NT2/D1 (cell line): ENCODE measurements around the gene RAF1.

Experiments
- SUZ12 ChIP-seq: IDR thresholded peaks from 2 replicates; pipeline ENCODE4 v1.6.1; 2011; ENCODE audit not compliant: insufficient read length, insufficient read depth; ENCODE audit errors: extremely low read depth
- YY1 ChIP-seq: IDR thresholded peaks from 2 replicates; pipeline ENCODE4 v1.6.1; 2011; ENCODE audit not compliant: insufficient read length, insufficient read depth
- ZNF274 ChIP-seq: IDR thresholded peaks from 2 replicates; pipeline ENCODE4 v1.6.1; 2011; ENCODE audit warnings: mild to moderate bottlenecking, low read depth, low read length

- TF ChIP-seq SUZ12 (no peak), ZNF274 (no peak), YY1 (no peak)
Measured at GRCh38 chr3:12659316-12660015, 4.5 kb downstream of the RAF1 start.
